HCT116 (cell line): ENCODE measurements around the gene CS. TPM values are rescaled to one million over a fixed set of nuclear protein-coding genes. Genes with fewer than 3 reads are reported as not detected.

Experiments used
- ATAC-seq: fragments of 200-7000 bp; cut with Tn5 transposase; 2 replicates; pipeline ENCODE4 v1.9.1; 2020; ENCODE audit warnings: mild to moderate bottlenecking, moderate library complexity
- BruUV-seq: library from RNA; stranded (reverse); fragments of 400-500 nt; replicated peaks from 2 replicates; lab custom pipeline; 2021; lab: Mats Ljungman, UMichigan
- CTCF ChIA-PET: fragments of 300-600 bp; sonication (Branson Sonifier 250); formaldehyde crosslinking; loops from one replicate; lab custom pipeline; 2021; ENCODE audit warnings: antibody characterized with exemption; lab: Charles Lee
- POLR2A ChIA-PET: fragments of 300-600, 350-600 bp; sonication (Branson Sonifier 250); formaldehyde crosslinking; loops from one replicate; lab custom pipeline; 2021; ENCODE audit warnings: antibody characterized with exemption; lab: Charles Lee
- RAD21 ChIA-PET, 2 experiments: fragments of 300-600 bp; sonication (Branson Sonifier 250); formaldehyde crosslinking; loops; one replicate each; lab custom pipeline; 2023; ENCODE audit warnings: low total read pairs in 2 of 2; ENCODE audit not compliant: uncharacterized antibody in 2 of 2, unreplicated experiment in 2 of 2, low non-redundant PET in 1 of 2; lab: Charles Lee
- DNase-seq: peaks from one replicate; pipeline ENCODE4 v3.0.0-alpha.2; 2010; ENCODE audit warnings: low read depth, low spot score
- H2AFZ ChIP-seq: fragments of 200-600 bp; shearing (Covaris generic), sonication (generic); 2 replicates; pipeline ENCODE4 v1.6.1; 2017; ENCODE audit warnings: low read depth, mixed run types, mixed read lengths, antibody characterized with exemption, low read length; ENCODE audit not compliant: poor library complexity, severe bottlenecking
- H3K27ac ChIP-seq: 2 replicates; pipeline ENCODE4 v1.5.1; 2012; ENCODE audit warnings: low read depth, low read length
- H3K27me3 ChIP-seq: fragments of 200-600 bp; sonication (generic); 2 replicates; pipeline ENCODE4 v1.6.1; 2016; ENCODE audit warnings: mixed run types, low read length, mixed read lengths; ENCODE audit not compliant: insufficient read depth
- H3K36me3 ChIP-seq, 2 experiments: fragments of 200-500 bp in 1 of 2; fragments of 200-600 bp in 1 of 2; sonication (Bioruptor generic) in 1 of 2; sonication (generic) in 1 of 2; 2 replicates each; pipeline versions ENCODE4 v1.5.1 to v1.6.1; 2014 to 2016; ENCODE audit warnings: low read length in 2 of 2, inconsistent platforms in 1 of 2, mixed read lengths in 1 of 2, mixed run types in 1 of 2; ENCODE audit not compliant: insufficient read depth in 2 of 2, control insufficient read depth in 1 of 2
- H3K4me1 ChIP-seq, 2 experiments: fragments of 200-600 bp in 1 of 2; sonication (generic) in 1 of 2; 2 replicates each; pipeline versions ENCODE4 v1.5.1 to v1.6.1; 2012 to 2017; ENCODE audit warnings: low read length in 2 of 2, inconsistent platforms in 1 of 2, mild to moderate bottlenecking in 1 of 2, mixed read lengths in 1 of 2, mixed run types in 1 of 2, moderate library complexity in 1 of 2; ENCODE audit not compliant: insufficient read depth in 2 of 2, control insufficient read depth in 1 of 2
- H3K4me2 ChIP-seq: fragments of 200-600 bp; sonication (generic); 2 replicates; pipeline ENCODE4 v1.6.1; 2017; ENCODE audit warnings: mixed run types, low read length, mixed read lengths
- H3K4me3 ChIP-seq, 2 experiments: fragments of 200-600 bp in 1 of 2; sonication (generic) in 1 of 2; replicated peaks in 1 of 2; 2 replicates each; pipeline ENCODE4 v1.5.1; 2011 to 2016; ENCODE audit warnings: low read length in 2 of 2, control low read depth in 1 of 2, low read depth in 1 of 2, mild to moderate bottlenecking in 1 of 2, mixed read lengths in 1 of 2, mixed run types in 1 of 2
- H3K79me2 ChIP-seq: fragments of 200-600 bp; sonication (generic); 2 replicates; pipeline ENCODE4 v1.6.1; 2017; ENCODE audit warnings: mild to moderate bottlenecking, mixed run types, low read length, moderate library complexity, mixed read lengths; ENCODE audit not compliant: insufficient read depth
- H3K9ac ChIP-seq: fragments of 200-600 bp; sonication (generic); 2 replicates; pipeline ENCODE4 v1.6.1; 2016; ENCODE audit warnings: low read length, mixed read lengths
- H3K9me2 ChIP-seq: fragments of 200-600 bp; sonication (generic), shearing (Covaris generic); 2 replicates; pipeline ENCODE4 v1.6.1; 2017; ENCODE audit warnings: mixed run types, mild to moderate bottlenecking, moderate library complexity; ENCODE audit not compliant: insufficient read depth
- H3K9me3 ChIP-seq, 2 experiments: fragments of 200-500 bp in 1 of 2; fragments of 200-600 bp in 1 of 2; sonication (Bioruptor generic) in 1 of 2; sonication (generic) in 1 of 2; 2 replicates each; pipeline ENCODE4 v1.6.1; 2014 to 2017; ENCODE audit warnings: low read length in 2 of 2, mixed read lengths in 2 of 2, inconsistent platforms in 1 of 2, low read depth in 1 of 2, mild to moderate bottlenecking in 1 of 2, mixed run types in 1 of 2, moderate library complexity in 1 of 2; ENCODE audit not compliant: control insufficient read depth in 1 of 2, insufficient read depth in 1 of 2
- H4K20me1 ChIP-seq: fragments of 200-600 bp; sonication (generic), shearing (Covaris generic); 2 replicates; pipeline ENCODE4 v1.6.1; 2017; ENCODE audit warnings: mixed run types, mild to moderate bottlenecking, moderate library complexity; ENCODE audit not compliant: insufficient read depth
- CBX3 ChIP-seq: IDR thresholded peaks from 2 replicates; pipeline ENCODE4 v1.6.1; 2012; ENCODE audit warnings: low read depth
- CEBPB ChIP-seq: IDR thresholded peaks from 2 replicates; pipeline ENCODE4 v1.6.1; 2012; ENCODE audit warnings: low read depth
- EGR1 ChIP-seq: IDR thresholded peaks from 2 replicates; pipeline ENCODE4 v1.6.1; 2012; ENCODE audit warnings: low read depth
- ELF1 ChIP-seq: IDR thresholded peaks from 2 replicates; pipeline ENCODE4 v1.6.1; 2012; ENCODE audit warnings: low read depth, borderline replicate concordance
- EZH2 ChIP-seq: fragments of 200-600 bp; sonication (generic); IDR thresholded peaks from 2 replicates; pipeline ENCODE4 v1.6.1; 2017; ENCODE audit warnings: antibody characterized with exemption, mixed run types
- EZH2phosphoT487 ChIP-seq: fragments of 200-600 bp; IDR thresholded peaks from 2 replicates; pipeline ENCODE4 v1.6.1; 2018; ENCODE audit warnings: antibody characterized with exemption, borderline replicate concordance
- FOSL1 ChIP-seq: IDR thresholded peaks from 2 replicates; pipeline ENCODE4 v1.6.1; 2012; ENCODE audit warnings: low read depth
- JUND ChIP-seq: IDR thresholded peaks from 2 replicates; pipeline ENCODE4 v1.6.1; 2012
- POLR2A ChIP-seq: IDR thresholded peaks from 2 replicates; pipeline ENCODE4 v1.7.0; 2011; ENCODE audit warnings: borderline replicate concordance; ENCODE audit not compliant: insufficient read depth, insufficient read length; ENCODE audit errors: extremely low read depth
- RAD21 ChIP-seq: IDR thresholded peaks from 2 replicates; pipeline ENCODE4 v1.6.1; 2012; ENCODE audit warnings: low read depth, mild to moderate bottlenecking
- SP1 ChIP-seq: IDR thresholded peaks from 2 replicates; pipeline ENCODE4 v1.6.1; 2012; ENCODE audit warnings: low read depth
- SRF ChIP-seq: IDR thresholded peaks from 2 replicates; pipeline ENCODE4 v1.6.1; 2012; ENCODE audit warnings: low read depth
- YY1 ChIP-seq: IDR thresholded peaks from 2 replicates; pipeline ENCODE4 v1.6.1; 2011; ENCODE audit warnings: low read length, low read depth, moderate library complexity, mild to moderate bottlenecking; ENCODE audit not compliant: insufficient replicate concordance; ENCODE audit errors: extremely low read depth
- intact Hi-C: fragments of 100-400 bp; cut with micrococcal nuclease; formaldehyde crosslinking; loops from 2 replicates; pipeline ENCODE4 v1.10.0; 2022
- total RNA-seq: library from RNA; stranded (reverse); gene quantifications from one replicate; pipeline ENCODE4 v1.2.1, GENCODE V29; 2021; ENCODE audit not compliant: unreplicated experiment
- TF ChIP-seq, protein P1 (sequence below), 3 experiments: fragments of 200-600 bp in 1 of 3; sonication (generic) in 1 of 3; IDR thresholded peaks in 2 of 3; conservative IDR thresholded peaks in 1 of 3; 2 replicates each; pipeline ENCODE4 v1.5.1; 2012 to 2017; ENCODE audit warnings: low read depth in 2 of 3, low read length in 2 of 3, antibody characterized with exemption in 1 of 3, borderline replicate concordance in 1 of 3, control low read depth in 1 of 3, mild to moderate bottlenecking in 1 of 3, mixed read lengths in 1 of 3, mixed run types in 1 of 3, moderate library complexity in 1 of 3; ENCODE audit not compliant: insufficient read depth in 1 of 3
- TF ChIP-seq, protein P2 (sequence below): IDR thresholded peaks from 2 replicates; pipeline ENCODE4 v1.6.1; 2012
- TF ChIP-seq, protein P3 (sequence below): IDR thresholded peaks from 2 replicates; pipeline ENCODE4 v1.6.1; 2011; ENCODE audit warnings: mild to moderate bottlenecking, low read length, moderate library complexity; ENCODE audit not compliant: insufficient replicate concordance; ENCODE audit errors: extremely low read depth
- TF ChIP-seq, protein P4 (sequence below): IDR thresholded peaks from 2 replicates; pipeline ENCODE4 v1.6.1; 2012

CS gene
- total RNA-seq, 1 experiment from 2014 or later: 270 TPM

- ATAC-seq (no peak), DNase-seq (no peak)
- no peak overlapping the region for H3K4me3 ChIP-seq
- H3K4me1 ChIP-seq: peaks cover 2 to 8% of the 10 kb centered on the region in 2 experiments; a peak in 2 of 4 replicates
- TF ChIP-seq CBX3: no peak
- TF ChIP-seq RAD21: no peak
- no peak for TF ChIP-seq YY1
- TF ChIP-seq EZH2: no peak
- no peak for TF ChIP-seq JUND
- no peak for TF ChIP-seq SRF
- no peak for TF ChIP-seq ELF1
- no peak for TF ChIP-seq POLR2A
- no peaks in the 10 kb centered on the region for H4K20me1 ChIP-seq
- intact Hi-C loops: no loop called here
- peaks cover 26% of the 10 kb centered on the region for H3K79me2 ChIP-seq
- no peak overlapping the region for H2AFZ ChIP-seq
- H3K9me2 ChIP-seq: no peaks in the 10 kb centered on the region
- H3K36me3 ChIP-seq: peaks cover 19 to 28% of the 10 kb centered on the region in 2 experiments; a peak in 3 of 4 replicates
- no peak overlapping the region for H3K4me2 ChIP-seq
- H3K27me3 ChIP-seq: no peaks in the 10 kb centered on the region
- ChIA-PET CTCF (no interaction called here), POLR2A (interaction anchor here (0.6 kb wide), 1 partner anchor 559 kb away, joined by 3 read pairs; no protein-coding TSS in a partner anchor), RAD21 (no interaction called here)
- H3K27ac ChIP-seq: no peak overlapping the region
- H3K9ac ChIP-seq: no peak overlapping the region
- TSS peak; percentile 0 for BruUV-seq
- H3K9me3 ChIP-seq: no peaks in the 10 kb centered on the region
Observed at GRCh38 chr12:56311003-56311402, 10.9 kb upstream of the CS start.

GRCh38 chr12:56308714-56309113 lies 8.6 kb upstream of the CS start:
- H3K79me2 ChIP-seq: 0 out of 2 replicates have a peak, but pooled peaks cover 7% of the 10 kb centered on the region
- no peaks in the 10 kb centered on the region for H4K20me1 ChIP-seq
- no peak overlapping the region for H3K4me2 ChIP-seq
- no peaks in the 10 kb centered on the region for H3K27me3 ChIP-seq
- DNase-seq (no peak), ATAC-seq (no peak)
- H3K9ac ChIP-seq: no peak overlapping the region
- ChIA-PET POLR2A (interaction anchor here (0.8 to 1.3 kb wide), 2 partner anchors 14 to 25 kb away, joined by 3 to 5 read pairs; partner anchors contain the start of gene PAN2), CTCF (interaction anchor here (1.2 kb wide), 1 partner anchor 156 kb away, joined by 3 read pairs; no protein-coding TSS in a partner anchor), RAD21 (no interaction called here)
- no peaks in the 10 kb centered on the region for H3K9me3 ChIP-seq
- intact Hi-C loops: no loop called here
- no peak overlapping the region for H2AFZ ChIP-seq
- BruUV-seq: no TSS peak
- H3K27ac ChIP-seq: no peak overlapping the region
- no peaks in the 10 kb centered on the region for H3K4me1 ChIP-seq
- peaks cover 20 to 21% of the 10 kb centered on the region in 2 experiments; a peak in 3 of 4 replicates for H3K36me3 ChIP-seq
- H3K4me3 ChIP-seq: no peak overlapping the region
- no peaks in the 10 kb centered on the region for H3K9me2 ChIP-seq
- TF ChIP-seq SRF (no peak), EZH2phosphoT487 (no peak), JUND (no peak), ELF1 (no peak), RAD21 (no peak), SP1 (no peak), YY1 (no peak), FOSL1 (no peak), CEBPB (no peak), EGR1 (no peak), EZH2 (no peak)
- TF ChIP-seq, protein P1, sequence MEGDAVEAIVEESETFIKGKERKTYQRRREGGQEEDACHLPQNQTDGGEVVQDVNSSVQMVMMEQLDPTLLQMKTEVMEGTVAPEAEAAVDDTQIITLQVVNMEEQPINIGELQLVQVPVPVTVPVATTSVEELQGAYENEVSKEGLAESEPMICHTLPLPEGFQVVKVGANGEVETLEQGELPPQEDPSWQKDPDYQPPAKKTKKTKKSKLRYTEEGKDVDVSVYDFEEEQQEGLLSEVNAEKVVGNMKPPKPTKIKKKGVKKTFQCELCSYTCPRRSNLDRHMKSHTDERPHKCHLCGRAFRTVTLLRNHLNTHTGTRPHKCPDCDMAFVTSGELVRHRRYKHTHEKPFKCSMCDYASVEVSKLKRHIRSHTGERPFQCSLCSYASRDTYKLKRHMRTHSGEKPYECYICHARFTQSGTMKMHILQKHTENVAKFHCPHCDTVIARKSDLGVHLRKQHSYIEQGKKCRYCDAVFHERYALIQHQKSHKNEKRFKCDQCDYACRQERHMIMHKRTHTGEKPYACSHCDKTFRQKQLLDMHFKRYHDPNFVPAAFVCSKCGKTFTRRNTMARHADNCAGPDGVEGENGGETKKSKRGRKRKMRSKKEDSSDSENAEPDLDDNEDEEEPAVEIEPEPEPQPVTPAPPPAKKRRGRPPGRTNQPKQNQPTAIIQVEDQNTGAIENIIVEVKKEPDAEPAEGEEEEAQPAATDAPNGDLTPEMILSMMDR (IDR thresholded peaks at IDR 0.05 in 2 of 3, conservative IDR thresholded peaks at IDR 0.05 in 1 of 3; ENCODE audit: borderline replicate concordance in 1 of 3, insufficient read depth in 1 of 3, low read depth in 2 of 3, low read length in 2 of 3): no peak
- TF ChIP-seq, protein P2, sequence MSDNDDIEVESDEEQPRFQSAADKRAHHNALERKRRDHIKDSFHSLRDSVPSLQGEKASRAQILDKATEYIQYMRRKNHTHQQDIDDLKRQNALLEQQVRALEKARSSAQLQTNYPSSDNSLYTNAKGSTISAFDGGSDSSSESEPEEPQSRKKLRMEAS: no peak
- TF ChIP-seq, protein P3, sequence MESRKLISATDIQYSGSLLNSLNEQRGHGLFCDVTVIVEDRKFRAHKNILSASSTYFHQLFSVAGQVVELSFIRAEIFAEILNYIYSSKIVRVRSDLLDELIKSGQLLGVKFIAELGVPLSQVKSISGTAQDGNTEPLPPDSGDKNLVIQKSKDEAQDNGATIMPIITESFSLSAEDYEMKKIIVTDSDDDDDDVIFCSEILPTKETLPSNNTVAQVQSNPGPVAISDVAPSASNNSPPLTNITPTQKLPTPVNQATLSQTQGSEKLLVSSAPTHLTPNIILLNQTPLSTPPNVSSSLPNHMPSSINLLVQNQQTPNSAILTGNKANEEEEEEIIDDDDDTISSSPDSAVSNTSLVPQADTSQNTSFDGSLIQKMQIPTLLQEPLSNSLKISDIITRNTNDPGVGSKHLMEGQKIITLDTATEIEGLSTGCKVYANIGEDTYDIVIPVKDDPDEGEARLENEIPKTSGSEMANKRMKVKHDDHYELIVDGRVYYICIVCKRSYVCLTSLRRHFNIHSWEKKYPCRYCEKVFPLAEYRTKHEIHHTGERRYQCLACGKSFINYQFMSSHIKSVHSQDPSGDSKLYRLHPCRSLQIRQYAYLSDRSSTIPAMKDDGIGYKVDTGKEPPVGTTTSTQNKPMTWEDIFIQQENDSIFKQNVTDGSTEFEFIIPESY: no peak
- TF ChIP-seq, protein P4, sequence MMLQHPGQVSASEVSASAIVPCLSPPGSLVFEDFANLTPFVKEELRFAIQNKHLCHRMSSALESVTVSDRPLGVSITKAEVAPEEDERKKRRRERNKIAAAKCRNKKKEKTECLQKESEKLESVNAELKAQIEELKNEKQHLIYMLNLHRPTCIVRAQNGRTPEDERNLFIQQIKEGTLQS: no peak
